SK-N-SH (cell line): ENCODE results near the gene SLC8A2. TPM values are rescaled to one million over a fixed set of nuclear protein-coding genes. Genes with fewer than 3 reads are reported as not detected.

Experiments used
- CTCF ChIA-PET: fragments of 300-600, 350-600 bp; formaldehyde crosslinking; extraction: SDS; loops from one replicate; lab custom pipeline; 2021; lab: Yijun Ruan, JAX
- POLR2A ChIA-PET: fragments of 350-600 bp; sonication (Branson Sonifier 250); formaldehyde crosslinking; extraction: SDS; loops from one replicate; lab custom pipeline; 2020; ENCODE audit warnings: antibody characterized with exemption, inconsistent platforms; lab: Yijun Ruan, JAX
- DNase-seq: peaks from one replicate; pipeline ENCODE4 v3.0.0; 2012
- H2AFZ ChIP-seq: fragments of 200-600 bp; sonication (generic); 2 replicates; pipeline ENCODE4 v1.8.1; 2016; ENCODE audit warnings: antibody characterized with exemption, mild to moderate bottlenecking, low read depth
- H3F3A ChIP-seq: fragments of 200-600 bp; sonication (generic); replicated peaks from 2 replicates; pipeline ENCODE3; 2016; ENCODE audit warnings: antibody characterized with exemption, mild to moderate bottlenecking; ENCODE audit not compliant: insufficient read depth
- H3K27ac ChIP-seq, 2 experiments: fragments of 200-500 bp in 1 of 2; fragments of 200-600 bp in 1 of 2; sonication (Bioruptor generic) in 1 of 2; sonication (generic), shearing (Covaris generic) in 1 of 2; 2 replicates each; pipeline versions ENCODE4 v1.5.1 to v1.6.1; 2014 to 2016; ENCODE audit warnings: low read depth in 2 of 2, inconsistent platforms in 1 of 2, low read length in 1 of 2, mild to moderate bottlenecking in 1 of 2, mixed read lengths in 1 of 2
- H3K27me3 ChIP-seq: fragments of 200-600 bp; sonication (generic), shearing (Covaris generic); 2 replicates; pipeline ENCODE4 v1.6.1; 2016; ENCODE audit warnings: mixed run types; ENCODE audit not compliant: insufficient read depth
- H3K36me3 ChIP-seq, 2 experiments: fragments of 200-500 bp in 1 of 2; fragments of 200-600 bp in 1 of 2; sonication (Bioruptor generic) in 1 of 2; sonication (generic) in 1 of 2; replicated peaks in 1 of 2; 2 replicates each; pipeline versions ENCODE3 to v1.5.1; 2014 to 2016; ENCODE audit warnings: low read length in 1 of 2, mild to moderate bottlenecking in 1 of 2; ENCODE audit not compliant: insufficient read depth in 2 of 2, control insufficient read depth in 1 of 2
- H3K4me1 ChIP-seq, 2 experiments: fragments of 200-500 bp in 1 of 2; fragments of 200-600 bp in 1 of 2; sonication (Bioruptor generic) in 1 of 2; sonication (generic), shearing (Covaris generic) in 1 of 2; 2 replicates each; pipeline versions ENCODE4 v1.5.1 to v1.6.1; 2014 to 2016; ENCODE audit warnings: low read depth in 1 of 2, low read length in 1 of 2, mixed run types in 1 of 2; ENCODE audit not compliant: insufficient read depth in 2 of 2, control insufficient read depth in 1 of 2
- H3K4me2 ChIP-seq: fragments of 200-600 bp; sonication (generic), shearing (Covaris generic); 2 replicates; pipeline ENCODE4 v1.6.1; 2017; ENCODE audit warnings: mixed run types
- H3K4me3 ChIP-seq, 2 experiments: fragments of 200-500 bp in 1 of 2; fragments of 200-600 bp in 1 of 2; sonication (Bioruptor generic) in 1 of 2; sonication (generic), shearing (Covaris generic) in 1 of 2; 2 replicates each; pipeline versions ENCODE4 v1.5.1 to v1.8.1; 2014 to 2016; ENCODE audit warnings: low read depth in 2 of 2, inconsistent platforms in 1 of 2, low read length in 1 of 2, mild to moderate bottlenecking in 1 of 2, mixed read lengths in 1 of 2, moderate library complexity in 1 of 2
- H3K79me2 ChIP-seq: fragments of 200-600 bp; sonication (generic); 2 replicates; pipeline ENCODE4 v1.8.1; 2017; ENCODE audit warnings: mild to moderate bottlenecking; ENCODE audit not compliant: insufficient read depth
- H3K9ac ChIP-seq: fragments of 200-600 bp; sonication (generic); 2 replicates; pipeline ENCODE4 v1.6.1; 2017; ENCODE audit warnings: mixed run types
- H3K9me2 ChIP-seq: fragments of 200-600 bp; sonication (generic); 2 replicates; pipeline ENCODE4 v1.6.1; 2017; ENCODE audit warnings: mixed run types
- H3K9me3 ChIP-seq: fragments of 200-600 bp; sonication (generic); 2 replicates; pipeline ENCODE4 v1.6.1; 2017; ENCODE audit warnings: mixed run types, mild to moderate bottlenecking, moderate library complexity
- H4K20me1 ChIP-seq: fragments of 200-600 bp; sonication (generic); 2 replicates; pipeline ENCODE4 v1.6.1; 2017; ENCODE audit warnings: mild to moderate bottlenecking, mixed run types; ENCODE audit not compliant: insufficient read depth
- CHD2 ChIP-seq: fragments of 150-350 bp; IDR thresholded peaks from 2 replicates; pipeline ENCODE4 v1.6.1; 2018; ENCODE audit warnings: low read length; ENCODE audit not compliant: partially characterized antibody
- CTCF ChIP-seq: fragments of 200-600 bp; sonication (generic); IDR thresholded peaks from 2 replicates; pipeline ENCODE4 v1.6.1; 2017; ENCODE audit warnings: antibody characterized with exemption, mild to moderate bottlenecking, moderate library complexity
- EP300 ChIP-seq, 2 experiments: IDR thresholded peaks; 2 replicates each; pipeline versions ENCODE4 v1.4.0 to v1.6.1; 2012; ENCODE audit warnings: borderline replicate concordance in 1 of 2, low read depth in 1 of 2, low read length in 1 of 2
- FOSL2 ChIP-seq: IDR thresholded peaks from 2 replicates; pipeline ENCODE4 v1.4.0; 2012; ENCODE audit warnings: low read depth, mild to moderate bottlenecking, moderate library complexity, borderline replicate concordance
- FOXM1 ChIP-seq: IDR thresholded peaks from 2 replicates; pipeline ENCODE4 v1.4.0; 2012; ENCODE audit warnings: low read depth, mild to moderate bottlenecking
- GATA2 ChIP-seq: sonication (generic); formaldehyde crosslinking; IDR thresholded peaks from 2 replicates; pipeline ENCODE4 v1.5.0; 2020; ENCODE audit warnings: mild to moderate bottlenecking, missing genetic modification reagents
- IRF3 ChIP-seq: fragments of 150-350 bp; IDR thresholded peaks from 2 replicates; pipeline ENCODE4 v1.6.1; 2016; ENCODE audit warnings: mild to moderate bottlenecking, low read depth, low read length
- JUND ChIP-seq: IDR thresholded peaks from 2 replicates; pipeline ENCODE4 v1.4.0; 2012
- MAX ChIP-seq: IDR thresholded peaks from 2 replicates; pipeline ENCODE4 v1.4.0; 2012; ENCODE audit warnings: low read depth
- MXI1 ChIP-seq: IDR thresholded peaks from 2 replicates; pipeline ENCODE4 v1.6.1; 2012; ENCODE audit warnings: mild to moderate bottlenecking, low read depth, low read length, improper control_type of control experiment
- POLR2AphosphoS5 ChIP-seq: IDR thresholded peaks from 2 replicates; pipeline ENCODE4 v1.6.1; 2012; ENCODE audit warnings: low read depth, low read length
- RAD21 ChIP-seq: IDR thresholded peaks from 2 replicates; pipeline ENCODE4 v1.6.1; 2012; ENCODE audit warnings: mild to moderate bottlenecking, low read length
- REST ChIP-seq: IDR thresholded peaks from 2 replicates; pipeline ENCODE4 v1.6.1; 2012; ENCODE audit warnings: mild to moderate bottlenecking, low read depth, low read length, moderate library complexity
- RFX5 ChIP-seq: IDR thresholded peaks from 2 replicates; pipeline ENCODE4 v1.6.1; 2012; ENCODE audit warnings: mild to moderate bottlenecking, improper control_type of control experiment, low read length
- RXRA ChIP-seq: IDR thresholded peaks from 2 replicates; pipeline ENCODE4 v1.4.0; 2012; ENCODE audit warnings: low read depth, mild to moderate bottlenecking, borderline replicate concordance
- TAF1 ChIP-seq: IDR thresholded peaks from 2 replicates; pipeline ENCODE4 v1.6.1; 2012; ENCODE audit warnings: low read depth, mild to moderate bottlenecking, low read length, moderate library complexity, borderline replicate concordance
- USF1 ChIP-seq: IDR thresholded peaks from 2 replicates; pipeline ENCODE4 v1.4.0; 2012; ENCODE audit warnings: low read depth, borderline replicate concordance
- USF2 ChIP-seq: fragments of 150-350 bp; IDR thresholded peaks from 2 replicates; pipeline ENCODE4 v1.6.1; 2017; ENCODE audit warnings: antibody characterized with exemption, low read length, low read depth, borderline replicate concordance
- YY1 ChIP-seq: IDR thresholded peaks from 2 replicates; pipeline ENCODE4 v1.4.0; 2012; ENCODE audit warnings: low read depth, mild to moderate bottlenecking
- WGBS: methylation state at CpG from one replicate; pipeline ENCODE4 v1.1.6; 2017; ENCODE audit warnings: low lambda C conversion rate; 5-methylcytosine and 5-hydroxymethylcytosine counted together
- polyA plus RNA-seq, 3 experiments: library from polyadenylated mRNA; depleted of rRNA; stranded (reverse); fragments of >200 nt; gene quantifications; 2 replicates each; pipeline ENCODE4 v1.2.3, GENCODE V29; 2012

The SLC8A2 gene
- polyA plus RNA-seq, 1 of the 3 experiments (the other 2 are of a cell fraction), result 0.58 TPM

GRCh38 chr19:47435883-47436417 lies 35.7 kb downstream of the SLC8A2 start:
- ChIA-PET POLR2A (no interaction called here), CTCF (interaction anchor here (0.6 to 9.3 kb wide), 43 partner anchors 8 to 1423 kb away, joined by 3 to 168 read pairs (median 9); partner anchors contain the start of genes EHD2, KPTN, NAPA and SLC8A2)
- no peaks in the 10 kb centered on the region for H3K79me2 ChIP-seq
- no peak overlapping the region for H3K4me2 ChIP-seq
- H3K27me3 ChIP-seq, result no peaks in the 10 kb centered on the region
- DNase-seq, result no peak
- no peak overlapping the region for H3K9ac ChIP-seq
- no peak overlapping the region for H2AFZ ChIP-seq
- H4K20me1 ChIP-seq, result no peaks in the 10 kb centered on the region
- WGBS, result 54% methylated on average over 6 of the region's 6 CpGs
- no peak overlapping the region for H3K27ac ChIP-seq
- no peaks in the 10 kb centered on the region for H3F3A ChIP-seq
- H3K9me2 ChIP-seq, result no peaks in the 10 kb centered on the region
- H3K9me3 ChIP-seq, result no peaks in the 10 kb centered on the region
- no peak overlapping the region for H3K4me3 ChIP-seq
- no peaks in the 10 kb centered on the region for H3K36me3 ChIP-seq
- no peak for TF ChIP-seq JUND
- H3K4me1 ChIP-seq, result no peaks in the 10 kb centered on the region; a peak in 1 of 4 replicates

GRCh38 chr19:47435196-47435595 lies 36.5 kb downstream of the SLC8A2 start:
- Histone ChIP-seq H3K36me3 (no peaks in the 10 kb centered on the region), H3K9me3 (no peaks in the 10 kb centered on the region), H3K4me2 (no peak overlapping the region), H2AFZ (no peak overlapping the region), H3K79me2 (no peaks in the 10 kb centered on the region)
- POLR2A ChIA-PET, result interaction anchor here (0.7 kb wide), 1 partner anchor 10 kb away, joined by 5 read pairs; no protein-coding TSS in a partner anchor
- TF ChIP-seq POLR2AphosphoS5 (no peak), CTCF (no peak), CHD2 (no peak), GATA2 (CRISPR knock-in tag) (no peak), MXI1 (no peak), FOXM1 (no peak), USF1 (no peak), JUND (no peak), EP300 (IDR thresholded peaks at IDR 0.05; ENCODE audit: borderline replicate concordance in 1 of 2, low read depth in 1 of 2, low read length in 1 of 2) (no peak), RFX5 (no peak), RAD21 (no peak), RXRA (no peak), USF2 (no peak), REST (no peak), FOSL2 (no peak), YY1 (no peak), TAF1 (no peak), IRF3 (no peak), MAX (no peak)
- TF ChIP-seq, all 33 proteins: peak for 0
- no peak overlapping the region for H3K27ac ChIP-seq
- DNase-seq, result no peak
- H3K9ac ChIP-seq, result no peak overlapping the region
- no peak overlapping the region for H3K4me3 ChIP-seq
- no peaks in the 10 kb centered on the region for H4K20me1 ChIP-seq
- CTCF ChIA-PET, result interaction anchor here (0.8 to 9.3 kb wide), 16 partner anchors 12 to 308 kb away, joined by 3 to 168 read pairs (median 33); partner anchors contain the start of genes EHD2, KPTN and NAPA
- H3K4me1 ChIP-seq, result no peaks in the 10 kb centered on the region; a peak in 1 of 4 replicates
- 65% methylated on average over 16 of the region's 16 CpGs for WGBS
- no peaks in the 10 kb centered on the region for H3F3A ChIP-seq
- H3K9me2 ChIP-seq, result no peaks in the 10 kb centered on the region
- H3K27me3 ChIP-seq, result no peaks in the 10 kb centered on the region
